ENCODE measurements around the gene MYOZ1.
"Not testable (repeated sequence)": the region's sequence is repeated elsewhere in the genome, so short reads cannot be mapped to it uniquely, and the experiment has no call there.

The MYOZ1 gene

GRCh38 chr10:73665581-73665980 is 24.3 kb upstream of the MYOZ1 start:
- H2AFZ ChIP-seq (ENCODE audit: low read depth, low read length, severe bottlenecking); H3K27ac ChIP-seq (ENCODE audit: low read depth, low read length); H3K9me3 ChIP-seq (ENCODE audit: insufficient read depth, low read length); H3K79me2 ChIP-seq (ENCODE audit: insufficient read depth, low read length); H3K27me3 ChIP-seq (ENCODE audit: low read length); H3K36me3 ChIP-seq (ENCODE audit: low read length); H3K4me3 ChIP-seq (ENCODE audit: insufficient read depth, low read length, poor library complexity, severe bottlenecking); H4K20me1 ChIP-seq (ENCODE audit: low read depth, low read length); H3F3A ChIP-seq (ENCODE audit: insufficient read depth); H3K9ac ChIP-seq (ENCODE audit: low read length); H3K9me2 ChIP-seq (replicated peaks; ENCODE audit: insufficient read depth, low read length); H3K4me2 ChIP-seq (ENCODE audit: low read depth, low read length, poor library complexity, severe bottlenecking): not testable (repeated sequence)

DNA sequence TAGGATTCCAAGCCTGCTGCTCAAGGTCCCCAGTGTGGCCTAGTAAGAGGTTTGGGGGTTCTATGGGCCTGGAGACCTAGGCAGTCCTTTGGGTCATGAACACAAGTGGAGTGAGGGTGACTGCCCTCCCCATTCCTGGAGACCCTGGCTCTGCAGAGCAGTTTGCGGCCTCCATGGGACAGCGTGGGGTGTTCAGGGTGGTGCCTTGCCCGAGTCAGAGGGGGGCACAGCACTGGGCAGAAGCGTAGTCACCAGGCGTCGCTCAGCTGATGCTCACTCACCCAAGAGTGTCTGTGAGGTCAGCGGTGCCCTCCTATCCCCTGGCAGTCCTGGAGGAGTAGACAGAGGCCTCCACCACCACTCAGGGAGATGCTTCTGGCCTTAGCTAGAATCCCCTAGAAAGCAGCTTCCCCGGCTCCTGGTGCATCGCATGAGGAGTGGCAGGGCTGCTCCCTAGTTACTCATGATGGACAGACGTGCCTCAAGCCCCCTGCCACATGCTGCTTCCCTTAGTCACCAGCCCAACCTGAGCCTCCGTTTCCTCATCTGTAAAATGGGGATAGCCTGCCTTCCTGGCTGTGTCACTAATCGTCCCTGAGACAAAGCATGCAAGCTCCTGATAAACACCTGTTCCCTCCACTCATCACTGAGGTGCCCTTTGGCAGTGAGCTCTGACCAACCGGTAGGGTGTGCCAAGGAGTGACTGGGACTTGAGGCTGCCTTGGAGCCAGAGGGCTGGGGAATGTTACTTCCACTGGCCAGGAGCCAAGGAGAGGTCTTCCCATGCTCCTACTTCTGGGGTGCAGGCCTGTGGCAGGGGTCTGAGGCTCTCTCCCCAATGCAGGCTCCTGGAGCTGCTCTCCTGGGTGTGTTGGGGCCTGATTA is 23.1 kb upstream of the MYOZ1 start:
- not testable (repeated sequence) for H3K36me3 ChIP-seq (ENCODE audit: low read length); H3K4me2 ChIP-seq (ENCODE audit: low read depth, low read length, poor library complexity, severe bottlenecking); H3F3A ChIP-seq (ENCODE audit: insufficient read depth); H4K20me1 ChIP-seq (ENCODE audit: low read depth, low read length); H3K27me3 ChIP-seq (ENCODE audit: low read length); H3K9me2 ChIP-seq (replicated peaks; ENCODE audit: insufficient read depth, low read length); H3K4me3 ChIP-seq (ENCODE audit: insufficient read depth, low read length, poor library complexity, severe bottlenecking); H3K79me2 ChIP-seq (ENCODE audit: insufficient read depth, low read length); H3K9me3 ChIP-seq (ENCODE audit: insufficient read depth, low read length); H3K9ac ChIP-seq (ENCODE audit: low read length); H2AFZ ChIP-seq (ENCODE audit: low read depth, low read length, severe bottlenecking); H3K27ac ChIP-seq (ENCODE audit: low read depth, low read length)

DNA sequence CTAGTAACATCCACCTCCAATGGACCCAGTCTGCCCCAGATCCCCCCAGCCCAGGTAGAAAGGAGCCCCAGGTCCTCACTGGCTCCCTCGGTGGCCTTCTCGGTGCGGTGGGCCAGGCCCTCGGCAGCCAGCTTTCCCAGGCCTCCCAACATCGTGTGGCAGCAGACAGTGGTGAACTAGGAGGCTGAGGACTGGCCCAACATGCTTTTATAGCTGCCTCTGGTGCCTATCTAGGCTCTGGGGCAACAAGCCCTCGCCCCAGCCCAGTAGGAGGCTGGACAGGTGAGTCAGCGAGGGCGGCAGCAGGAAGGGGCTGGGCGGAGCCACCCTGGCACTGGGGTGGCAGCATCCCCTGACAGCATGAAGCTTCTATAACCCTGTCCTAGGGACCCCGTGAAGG is 22.3 kb upstream of the MYOZ1 start:
- not testable (repeated sequence) for H3K27ac ChIP-seq (ENCODE audit: low read depth, low read length); H3K9me2 ChIP-seq (replicated peaks; ENCODE audit: insufficient read depth, low read length); H4K20me1 ChIP-seq (ENCODE audit: low read depth, low read length); H3K79me2 ChIP-seq (ENCODE audit: insufficient read depth, low read length); H3K9ac ChIP-seq (ENCODE audit: low read length); H3K27me3 ChIP-seq (ENCODE audit: low read length); H3K9me3 ChIP-seq (ENCODE audit: insufficient read depth, low read length); H3K4me3 ChIP-seq (ENCODE audit: insufficient read depth, low read length, poor library complexity, severe bottlenecking); H3K36me3 ChIP-seq (ENCODE audit: low read length); H3F3A ChIP-seq (ENCODE audit: insufficient read depth); H2AFZ ChIP-seq (ENCODE audit: low read depth, low read length, severe bottlenecking); H3K4me2 ChIP-seq (ENCODE audit: low read depth, low read length, poor library complexity, severe bottlenecking)

- not testable (repeated sequence) for H3K27me3 ChIP-seq (ENCODE audit: low read length); H3K27ac ChIP-seq (ENCODE audit: low read depth, low read length); H3K4me2 ChIP-seq (ENCODE audit: low read depth, low read length, poor library complexity, severe bottlenecking); H2AFZ ChIP-seq (ENCODE audit: low read depth, low read length, severe bottlenecking); H3F3A ChIP-seq (ENCODE audit: insufficient read depth); H3K9me3 ChIP-seq (ENCODE audit: insufficient read depth, low read length); H3K36me3 ChIP-seq (ENCODE audit: low read length); H3K9ac ChIP-seq (ENCODE audit: low read length); H3K79me2 ChIP-seq (ENCODE audit: insufficient read depth, low read length); H3K9me2 ChIP-seq (replicated peaks; ENCODE audit: insufficient read depth, low read length); H4K20me1 ChIP-seq (ENCODE audit: low read depth, low read length); H3K4me3 ChIP-seq (ENCODE audit: insufficient read depth, low read length, poor library complexity, severe bottlenecking)
Measured at GRCh38 chr10:73662705-73663104, 21.4 kb upstream of the MYOZ1 start.

GRCh38 chr10:73655990-73656298 is 14.7 kb upstream of the MYOZ1 start, which contains the start of gene SYNPO2L:
Gene SYNPO2L, minus strand, starts transcription at chr10:73656029. Its CDS starts 107 bp downstream, at chr10:73655922.
- no peak within 1 kb of the TSS for H3K9ac ChIP-seq (ENCODE audit: low read length)
- H2AFZ ChIP-seq (ENCODE audit: low read depth, low read length, severe bottlenecking): no peak within 1 kb of the TSS
- no peak within 1 kb of the TSS for H3K27ac ChIP-seq (ENCODE audit: low read depth, low read length)
- no peaks in the 10 kb centered on the region for H4K20me1 ChIP-seq (ENCODE audit: low read depth, low read length)
- no peak within 1 kb of the TSS for H3K4me3 ChIP-seq (ENCODE audit: insufficient read depth, low read length, poor library complexity, severe bottlenecking)
- no peaks in the 10 kb centered on the region for H3K36me3 ChIP-seq (ENCODE audit: low read length)
- no peaks in the 10 kb centered on the region for H3K79me2 ChIP-seq (ENCODE audit: insufficient read depth, low read length)
- H3K9me3 ChIP-seq (ENCODE audit: insufficient read depth, low read length): no peaks in the 10 kb centered on the region
- no peaks in the 10 kb centered on the region for H3F3A ChIP-seq (ENCODE audit: insufficient read depth)
- TF ChIP-seq, protein P1, sequence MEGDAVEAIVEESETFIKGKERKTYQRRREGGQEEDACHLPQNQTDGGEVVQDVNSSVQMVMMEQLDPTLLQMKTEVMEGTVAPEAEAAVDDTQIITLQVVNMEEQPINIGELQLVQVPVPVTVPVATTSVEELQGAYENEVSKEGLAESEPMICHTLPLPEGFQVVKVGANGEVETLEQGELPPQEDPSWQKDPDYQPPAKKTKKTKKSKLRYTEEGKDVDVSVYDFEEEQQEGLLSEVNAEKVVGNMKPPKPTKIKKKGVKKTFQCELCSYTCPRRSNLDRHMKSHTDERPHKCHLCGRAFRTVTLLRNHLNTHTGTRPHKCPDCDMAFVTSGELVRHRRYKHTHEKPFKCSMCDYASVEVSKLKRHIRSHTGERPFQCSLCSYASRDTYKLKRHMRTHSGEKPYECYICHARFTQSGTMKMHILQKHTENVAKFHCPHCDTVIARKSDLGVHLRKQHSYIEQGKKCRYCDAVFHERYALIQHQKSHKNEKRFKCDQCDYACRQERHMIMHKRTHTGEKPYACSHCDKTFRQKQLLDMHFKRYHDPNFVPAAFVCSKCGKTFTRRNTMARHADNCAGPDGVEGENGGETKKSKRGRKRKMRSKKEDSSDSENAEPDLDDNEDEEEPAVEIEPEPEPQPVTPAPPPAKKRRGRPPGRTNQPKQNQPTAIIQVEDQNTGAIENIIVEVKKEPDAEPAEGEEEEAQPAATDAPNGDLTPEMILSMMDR (IDR thresholded peaks at IDR 0.05; ENCODE audit: insufficient read depth, low read length, poor library complexity, severe bottlenecking): no peak
- TF ChIP-seq EZH2phosphoT487 (conservative IDR thresholded peaks at IDR 0.05; ENCODE audit: low read length): no peak
- no peak within 1 kb of the TSS for H3K4me2 ChIP-seq (ENCODE audit: low read depth, low read length, poor library complexity, severe bottlenecking)
- no peaks in the 10 kb centered on the region for H3K9me2 ChIP-seq (replicated peaks; ENCODE audit: insufficient read depth, low read length)
- H3K27me3 ChIP-seq (ENCODE audit: low read length): no peaks in the 10 kb centered on the region

Measured in SU-DHL-6 (cell line).